GM19351 (cell line): ENCODE results near the gene PSMC5.
"Not testable (repeated sequence)": the region's sequence is repeated elsewhere in the genome, so short reads cannot be mapped to it uniquely, and the experiment has no call there.

Experiments
- ATAC-seq: cut with Tn5 transposase; IDR thresholded peaks from one replicate; pipeline ENCODE4 v1.9.1; 2021; ENCODE audit warnings: mild to moderate bottlenecking, moderate library complexity; ENCODE audit not compliant: unreplicated experiment

PSMC5 gene

GRCh38 chr17:63827002-63827800 lies at the start of gene PSMC5, which contains the start of gene FTSJ3:
PSMC5 (plus strand) TSS chr17:63827431; CDS start chr17:63827491, 60 bp downstream.
FTSJ3 (minus strand) TSS chr17:63827663; CDS start chr17:63826902, 761 bp downstream.
- ATAC-seq, result peak; percentile 86

- no peak for ATAC-seq
Measured at GRCh38 chr17:63780507-63780906, 46.7 kb upstream of the PSMC5 start.

GRCh38 chr17:63780928-63781327 lies 46.3 kb upstream of the PSMC5 start:
- ATAC-seq, result no peak

- ATAC-seq, result no peak
Measured at GRCh38 chr17:63783522-63783921, 43.7 kb upstream of the PSMC5 start.

GRCh38 chr17:63785556-63785955 lies 41.7 kb upstream of the PSMC5 start:
- ATAC-seq, result no peak

- no peak for ATAC-seq
Measured at GRCh38 chr17:63786117-63786516, 41.1 kb upstream of the PSMC5 start.

DNA sequence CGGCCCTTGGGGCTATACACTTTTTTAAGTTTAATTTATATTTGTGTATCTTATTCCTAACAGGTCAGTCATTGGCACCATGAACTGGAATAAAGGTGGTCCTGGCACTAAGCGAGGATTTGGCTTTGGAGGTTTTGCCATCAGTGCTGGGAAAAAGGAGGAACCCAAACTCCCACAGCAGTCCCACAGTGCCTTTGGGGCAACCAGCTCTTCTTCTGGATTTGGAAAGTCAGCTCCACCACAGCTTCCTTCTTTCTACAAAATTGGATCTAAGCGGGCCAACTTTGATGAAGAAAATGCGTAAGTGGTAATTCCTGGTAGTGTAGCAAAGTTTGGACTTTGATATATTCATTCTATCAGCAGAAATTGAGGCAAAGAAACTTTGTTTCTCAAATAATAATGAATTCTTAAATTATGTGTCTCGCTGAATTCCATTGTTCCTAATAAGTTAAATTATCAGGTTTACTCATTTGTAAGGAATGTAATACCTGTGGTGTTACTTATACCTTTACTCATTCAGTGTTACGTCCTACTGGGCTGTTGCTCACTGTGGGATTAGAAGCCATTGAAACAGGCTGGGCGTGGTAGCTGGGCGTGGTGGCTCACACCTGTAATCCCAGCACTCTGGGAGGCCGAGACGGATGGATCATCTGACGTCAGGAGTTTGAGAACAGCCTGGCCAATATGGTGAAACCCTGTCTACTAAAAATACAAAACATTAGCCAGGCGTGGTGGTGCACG lies 40.1 kb upstream of the PSMC5 start:
- ATAC-seq, result no peak

- ATAC-seq, result no peak
Measured at GRCh38 chr17:63790057-63790456, 37.2 kb upstream of the PSMC5 start.

DNA sequence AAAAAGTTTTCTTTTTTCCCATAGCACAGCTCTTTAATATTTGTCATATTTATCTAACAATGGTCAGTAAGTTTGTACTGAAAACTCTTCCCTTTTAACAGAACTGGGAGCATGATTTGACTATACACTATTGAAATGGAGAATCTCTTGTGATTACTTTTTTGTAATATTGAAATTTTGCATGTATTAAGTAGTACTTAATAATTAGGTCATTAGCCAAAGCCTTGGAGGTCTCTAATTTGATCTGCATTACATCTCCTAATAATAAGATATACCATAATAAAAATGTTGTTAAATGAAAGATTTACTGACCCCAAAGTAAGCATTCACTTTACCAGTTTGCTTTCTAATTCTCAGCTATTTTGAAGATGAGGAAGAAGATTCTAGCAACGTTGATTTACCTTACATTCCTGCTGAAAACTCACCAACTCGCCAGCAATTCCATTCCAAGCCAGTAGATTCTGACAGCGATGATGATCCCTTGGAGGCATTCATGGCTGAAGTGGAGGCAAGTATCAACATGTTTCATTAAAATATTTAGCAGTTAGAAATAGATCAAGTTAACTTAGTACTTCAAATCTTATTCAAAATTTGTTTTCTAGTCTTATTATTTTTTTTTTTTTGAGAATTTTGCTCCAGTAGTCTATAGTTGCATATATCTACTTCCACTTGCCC lies 35.0 kb upstream of the PSMC5 start:
- no peak for ATAC-seq

- ATAC-seq, result not testable (repeated sequence)
Measured at GRCh38 chr17:63796375-63796774, 30.9 kb upstream of the PSMC5 start.

GRCh38 chr17:63798572-63799106 lies 28.6 kb upstream of the PSMC5 start:
- no peak for ATAC-seq

DNA sequence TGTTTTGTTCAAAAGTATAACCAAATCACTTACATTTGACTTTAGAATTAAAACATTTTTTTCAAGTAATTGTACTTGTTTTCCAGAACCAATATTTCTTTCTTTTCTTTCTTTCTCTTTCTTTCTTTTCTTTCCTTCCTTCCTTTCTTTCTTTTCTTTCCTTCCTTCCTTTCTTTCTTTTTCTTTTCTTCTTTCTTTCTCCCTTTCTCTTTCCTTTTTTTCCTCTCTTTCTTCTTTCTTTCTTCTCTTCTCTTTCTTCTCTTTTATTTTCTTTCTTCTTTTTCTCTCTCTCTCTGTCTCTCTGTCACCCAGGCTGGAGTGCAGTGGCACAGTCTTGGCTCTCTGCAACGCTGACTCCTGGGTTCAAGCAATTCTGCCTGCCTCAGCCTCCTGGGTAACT lies 26.4 kb upstream of the PSMC5 start:
- ATAC-seq, result no peak

DNA sequence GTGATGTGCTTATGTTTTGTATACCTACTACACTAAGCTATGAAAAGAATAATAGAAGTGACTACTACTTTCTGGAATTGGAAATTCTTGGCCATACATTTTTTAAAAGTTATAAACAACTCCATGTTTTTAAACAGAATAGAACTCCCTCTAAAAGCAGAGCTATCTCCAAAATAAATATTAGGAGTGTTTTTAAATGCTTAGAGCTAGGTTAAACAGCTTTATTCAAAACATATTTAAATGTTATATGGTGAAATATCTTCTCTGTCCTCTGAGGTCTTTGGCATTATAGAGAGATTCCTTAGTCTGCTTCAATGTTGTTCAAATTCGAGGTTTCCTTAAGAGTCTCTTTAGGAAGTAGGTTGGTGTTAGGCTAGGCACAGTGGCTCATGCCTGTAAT lies 22.9 kb upstream of the PSMC5 start:
- ATAC-seq, result no peak

DNA sequence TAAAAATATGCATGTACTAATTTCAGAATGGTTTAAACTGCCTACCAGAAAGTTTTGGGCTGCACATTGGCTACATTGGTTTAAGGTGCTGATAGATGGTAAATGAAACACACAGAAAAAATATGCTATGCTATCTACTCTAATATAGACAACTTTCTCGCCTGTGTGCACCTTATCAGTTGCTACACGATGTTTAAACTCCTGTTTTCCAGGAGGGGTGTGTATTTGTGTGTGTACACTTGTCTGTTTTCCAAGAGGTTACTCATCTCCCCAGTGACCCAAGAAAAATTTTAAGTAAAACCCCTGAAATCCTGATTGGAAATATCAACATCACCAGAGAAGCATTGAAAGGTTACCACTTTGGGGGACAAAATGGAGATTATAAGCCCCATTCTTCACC lies 21.6 kb upstream of the PSMC5 start:
- no peak for ATAC-seq

DNA sequence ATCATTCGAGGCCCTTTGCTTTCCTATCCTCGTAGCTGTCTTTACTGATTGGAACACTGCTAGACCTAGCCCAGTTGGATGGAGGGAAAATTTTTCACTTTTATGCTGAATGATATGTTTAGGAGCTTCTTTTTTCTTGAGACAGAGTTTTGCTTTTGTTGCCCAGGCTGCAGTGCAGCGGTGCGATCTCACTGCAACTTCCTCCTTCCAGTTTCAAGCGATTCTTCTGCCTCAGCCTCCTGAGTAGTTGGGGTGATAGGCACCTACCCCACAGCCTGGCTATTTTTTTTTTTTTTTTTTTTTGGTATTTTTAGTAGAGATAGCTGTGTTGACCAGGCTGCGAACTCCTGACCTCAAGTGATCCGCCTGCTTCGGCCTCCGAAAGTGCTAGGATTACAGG lies 17.3 kb upstream of the PSMC5 start:
- ATAC-seq, result no peak

- no peak for ATAC-seq
Measured at GRCh38 chr17:63816123-63816522, 11.1 kb upstream of the PSMC5 start.

- ATAC-seq, result no peak
Measured at GRCh38 chr17:63816669-63817068, 10.6 kb upstream of the PSMC5 start.

DNA sequence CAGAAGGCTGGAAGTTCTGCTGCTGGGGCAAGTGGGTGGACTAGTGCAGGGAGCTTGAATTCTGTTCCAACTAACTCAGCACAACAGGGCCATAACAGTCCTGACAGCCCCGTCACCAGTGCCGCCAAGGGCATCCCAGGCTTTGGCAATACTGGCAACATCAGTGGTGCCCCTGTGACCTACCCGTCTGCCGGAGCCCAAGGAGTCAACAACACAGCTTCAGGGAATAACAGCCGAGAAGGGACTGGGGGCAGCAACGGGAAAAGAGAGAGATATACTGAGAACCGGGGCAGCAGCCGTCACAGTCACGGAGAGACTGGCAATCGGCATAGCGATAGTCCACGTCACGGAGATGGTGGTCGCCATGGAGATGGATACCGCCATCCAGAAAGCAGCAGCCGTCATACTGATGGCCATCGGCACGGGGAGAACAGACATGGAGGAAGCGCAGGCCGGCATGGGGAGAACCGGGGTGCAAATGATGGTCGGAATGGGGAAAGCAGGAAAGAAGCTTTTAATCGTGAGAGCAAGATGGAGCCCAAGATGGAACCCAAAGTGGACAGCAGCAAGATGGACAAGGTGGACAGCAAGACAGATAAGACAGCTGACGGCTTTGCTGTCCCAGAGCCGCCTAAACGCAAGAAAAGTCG lies 9.4 kb upstream of the PSMC5 start:
- ATAC-seq, result no peak

GRCh38 chr17:63819131-63819530 lies 8.1 kb upstream of the PSMC5 start:
- ATAC-seq, result no peak

DNA sequence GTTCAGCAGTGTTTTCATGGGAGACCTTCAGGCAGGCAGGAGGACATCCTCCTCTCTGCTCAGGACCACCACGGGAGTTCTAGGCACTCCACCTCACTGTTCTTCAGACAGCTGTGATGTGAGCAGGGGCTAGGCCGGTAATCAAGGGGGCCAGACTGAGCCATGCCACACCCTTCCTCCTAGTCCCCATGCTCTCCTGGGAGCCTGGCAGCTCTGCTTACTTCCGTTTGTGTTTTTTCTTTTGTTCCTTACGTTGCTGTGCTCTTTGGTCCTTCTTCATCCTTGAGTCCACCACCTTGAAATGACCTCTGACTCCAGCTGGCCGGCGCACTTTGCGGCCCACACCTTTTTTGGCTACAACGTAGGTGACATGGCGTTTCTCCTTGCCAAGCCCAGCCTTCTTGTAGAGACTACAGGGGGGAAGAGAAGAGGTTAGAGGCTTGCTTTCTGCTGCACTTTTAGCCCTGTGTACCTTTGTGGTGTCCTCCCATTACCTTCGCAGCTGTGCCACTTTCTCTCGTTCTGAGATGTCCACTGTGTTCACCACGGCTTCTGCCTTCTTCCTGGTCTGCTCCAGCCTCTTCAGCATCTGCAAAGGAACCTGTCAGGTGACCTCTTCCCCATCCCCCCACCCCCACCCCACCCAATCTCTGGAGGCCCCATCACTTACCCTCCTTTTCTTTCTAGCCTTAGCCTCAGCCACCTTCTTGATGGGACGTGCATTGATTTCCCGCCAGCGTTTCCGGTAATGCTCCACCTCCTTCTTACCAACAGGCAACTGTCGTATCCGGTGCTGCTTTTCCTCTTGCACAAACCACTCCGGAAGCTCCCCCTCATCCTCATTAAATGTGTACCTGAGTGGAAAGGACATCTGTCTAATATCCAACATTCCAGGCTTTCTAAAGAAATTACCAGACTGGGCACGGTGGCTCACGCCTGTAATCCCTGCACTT lies 7.4 kb upstream of the PSMC5 start:
- no peak for ATAC-seq
